Heart left ventricle (tissue), 13 donors: Measurements from ENCODE around the gene SFSWAP.

Experiments used
- CTCF ChIP-seq, 12 donors: fragments of 200-600 bp; sonication (generic) in 4 of 12; IDR thresholded peaks; one replicate each; pipeline versions ENCODE4 v1.5.0 to v1.8.0; 2018 to 2022; ENCODE audit warnings: antibody characterized with exemption in 12 of 12, mild to moderate bottlenecking in 5 of 12
- POLR2A ChIP-seq, 2 donors: fragments of 450-650 bp; IDR thresholded peaks; one replicate each; pipeline ENCODE4 v1.6.1; 2017; ENCODE audit warnings: antibody characterized with exemption in 2 of 2, mild to moderate bottlenecking in 2 of 2, moderate library complexity in 2 of 2
- donor health status: ischemic (EF 13 %, LVEDD 7.1; RV severe dilation, severe dysfunction).
- donor health status: DM: no; HTN: yes; CAD: no.
- donor health status: DM: no; HTN: no; CAD: no.
- donor health status: ischemic (EF 25% LVEDD 6.9; RV normal size, moderate dysfunction).
- donor health status: ischemic (EF 25% LVEDD 5.7; RV mildly dilated, moderate dysfunction).
- donor health status: ischemic (EF 35%, LVEDD 5.7; RV mildly dilated, moderate dysfunction).
- donor health status: nonischemic (EF 11% LVEDD 7.7; RV severe dilation, severe dysfunction).
- donor health status: DM: yes; HTN: yes; CAD: no.
- donor health status: PGD.
- donor health status: ischemic (EF 29% LVEDD 5.4; RV normal size, mild dysfunction).
- donor health status: nonischemic (EF 23%, LVEDD 6.1; RV moderate dilation, normal function).

GRCh38 chr12:131793243-131794022 is 82.5 kb downstream of the SFSWAP start:
- TF ChIP-seq CTCF (IDR thresholded peaks at IDR 0.05) (no peak), POLR2A (IDR thresholded peaks at IDR 0.05) (no peak)
